PC-9 (cell line): ENCODE data around the gene AIF1. TPM values are rescaled to one million over a fixed set of nuclear protein-coding genes. Genes with fewer than 3 reads are reported as not detected.

Experiments
- BruUV-seq: library from RNA; stranded (reverse); fragments of 400-500 nt; replicated peaks from 2 replicates; lab custom pipeline; 2021; lab: Mats Ljungman, UMichigan
- CTCF ChIA-PET: fragments of 300-600 bp; sonication (Branson Sonifier 250); formaldehyde crosslinking; loops from one replicate; lab custom pipeline; 2022; ENCODE audit warnings: antibody characterized with exemption; lab: Charles Lee
- POLR2A ChIA-PET: fragments of 300-600 bp; sonication (Branson Sonifier 250); formaldehyde crosslinking; loops from one replicate; lab custom pipeline; 2022; ENCODE audit warnings: antibody characterized with exemption; ENCODE audit not compliant: unreplicated experiment; lab: Charles Lee
- DNase-seq, 2 experiments: peaks; one replicate each; pipeline versions ENCODE4 v3.0.0 to v3.0.0-alpha.2; 2015 to 2022; ENCODE audit warnings: mixed read lengths in 1 of 2
- H2AFZ ChIP-seq: fragments of 200-600 bp; sonication (generic); 2 replicates; pipeline ENCODE4 v1.8.1; 2017; ENCODE audit warnings: antibody characterized with exemption
- H3F3A ChIP-seq: fragments of 200-600 bp; sonication (generic); 2 replicates; pipeline ENCODE4 v1.8.1; 2017; ENCODE audit warnings: antibody characterized with exemption, mild to moderate bottlenecking, low read depth; ENCODE audit not compliant: insufficient read depth
- H3K27ac ChIP-seq: fragments of 200-600 bp; sonication (generic); 2 replicates; pipeline ENCODE4 v1.6.1; 2016; ENCODE audit warnings: mixed run types
- H3K27me3 ChIP-seq: fragments of 200-600 bp; sonication (generic); 2 replicates; pipeline ENCODE4 v1.6.1; 2016; ENCODE audit warnings: low read depth, mixed run types; ENCODE audit not compliant: insufficient read depth
- H3K36me3 ChIP-seq: fragments of 200-600 bp; sonication (generic); 2 replicates; pipeline ENCODE4 v1.6.1; 2016; ENCODE audit warnings: low read depth, mixed run types
- H3K4me1 ChIP-seq: fragments of 200-600 bp; sonication (generic); replicated peaks from 2 replicates; pipeline ENCODE4 v1.6.1; 2016; ENCODE audit warnings: mixed run types; ENCODE audit not compliant: insufficient read depth
- H3K4me2 ChIP-seq: fragments of 200-600 bp; sonication (generic); 2 replicates; pipeline ENCODE4 v1.6.1; 2017; ENCODE audit warnings: mixed run types
- H3K4me3 ChIP-seq: fragments of 200-600 bp; sonication (generic); 2 replicates; pipeline ENCODE4 v1.6.1; 2016; ENCODE audit warnings: mixed run types
- H3K79me2 ChIP-seq: fragments of 200-600 bp; sonication (generic); 2 replicates; pipeline ENCODE4 v1.6.1; 2017; ENCODE audit warnings: low read depth, mixed run types
- H3K9me2 ChIP-seq: fragments of 200-600 bp; sonication (generic); 2 replicates; pipeline ENCODE4 v1.8.1; 2017; ENCODE audit warnings: mild to moderate bottlenecking; ENCODE audit not compliant: insufficient read depth
- H3K9me3 ChIP-seq: fragments of 200-600 bp; sonication (generic); 2 replicates; pipeline ENCODE4 v1.8.1; 2016; ENCODE audit warnings: low read depth; ENCODE audit not compliant: insufficient read depth
- H4K20me1 ChIP-seq: fragments of 200-600 bp; sonication (generic); 2 replicates; pipeline ENCODE4 v1.8.1; 2017; ENCODE audit not compliant: insufficient read depth
- CTCF ChIP-seq: fragments of 200-600 bp; sonication (generic); conservative IDR thresholded peaks from 2 replicates; pipeline ENCODE4 v1.6.1; 2017; ENCODE audit warnings: mixed run types, antibody characterized with exemption, mild to moderate bottlenecking, moderate library complexity
- EZH2 ChIP-seq: fragments of 200-600 bp; sonication (generic); IDR thresholded peaks from 2 replicates; pipeline ENCODE4 v1.8.0; 2017; ENCODE audit warnings: antibody characterized with exemption, low read depth
- intact Hi-C: fragments of 100-400 bp; cut with micrococcal nuclease; formaldehyde crosslinking; loops from one replicate; pipeline ENCODE4 v1.10.0; 2022; ENCODE audit not compliant: unreplicated experiment
- total RNA-seq: library from RNA; stranded (reverse); gene quantifications from 2 replicates; pipeline ENCODE4 v1.2.3, GENCODE V29; 2021

AIF1 gene
- total RNA-seq, 1 experiment from 2014 or later = not detected

- H3K4me2 ChIP-seq = no peak overlapping the region
- peaks cover 1% of the 10 kb centered on the region; the same call in 1 of the 2 replicates for H3K4me1 ChIP-seq
- H3K9me2 ChIP-seq = no peaks in the 10 kb centered on the region
- no peak overlapping the region for H3K27ac ChIP-seq
- H3K36me3 ChIP-seq = peaks cover 60% of the 10 kb centered on the region
- BruUV-seq = no TSS peak
- H4K20me1 ChIP-seq = peaks cover 5% of the 10 kb centered on the region; the same call in 1 of the 2 replicates
- H3K4me3 ChIP-seq = no peak overlapping the region
- H3K79me2 ChIP-seq = peaks cover 29% of the 10 kb centered on the region
- intact Hi-C loops = no loop called here
- no peaks in the 10 kb centered on the region for H3K27me3 ChIP-seq
- no peaks in the 10 kb centered on the region for H3K9me3 ChIP-seq
- H2AFZ ChIP-seq = no peak overlapping the region
- peaks cover 35% of the 10 kb centered on the region for H3F3A ChIP-seq
- TF ChIP-seq CTCF (no peak), EZH2 (no peak)
- POLR2A ChIA-PET = interaction anchor here (0.7 kb wide), 1 partner anchor 20 kb away, joined by 3 read pairs; no protein-coding TSS in a partner anchor
- CTCF ChIA-PET = no interaction called here
- DNase-seq = no peak
These were observed 12.8 kb downstream of the AIF1 start for GRCh38 chr6:31627690-31628287.

DNA sequence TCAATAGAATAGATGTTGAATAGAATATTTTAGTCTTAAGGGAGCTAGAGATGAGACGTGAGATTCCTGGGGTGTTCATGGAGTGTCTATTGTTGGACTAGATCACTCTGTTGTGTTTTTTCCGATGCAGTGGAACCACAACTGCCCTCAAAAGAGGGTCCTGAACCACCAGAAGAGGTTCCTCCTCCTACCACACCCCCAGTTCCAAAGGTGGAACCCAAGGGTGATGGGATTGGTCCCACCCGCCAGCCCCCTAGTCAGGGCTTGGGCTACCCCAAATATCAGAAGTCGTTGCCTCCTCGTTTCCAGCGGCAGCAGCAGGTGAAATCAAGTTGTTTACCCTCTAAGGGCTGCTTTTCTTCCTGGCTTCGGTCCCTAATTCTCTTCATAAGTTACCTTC, 14.0 kb downstream of the AIF1 start:
- Histone ChIP-seq H3K27me3 (no peaks in the 10 kb centered on the region), H3K4me1 (no peaks in the 10 kb centered on the region), H3K4me2 (no peak overlapping the region), H3K27ac (no peak overlapping the region), H3F3A (peaks cover 39% of the 10 kb centered on the region), H4K20me1 (peaks cover 5% of the 10 kb centered on the region; the same call in 1 of the 2 replicates), H3K79me2 (peaks cover 17% of the 10 kb centered on the region), H3K9me3 (no peaks in the 10 kb centered on the region), H2AFZ (no peak overlapping the region), H3K9me2 (no peaks in the 10 kb centered on the region), H3K36me3 (peaks cover 53% of the 10 kb centered on the region), H3K4me3 (no peak overlapping the region)
- intact Hi-C loops = no loop called here
- ChIA-PET CTCF (no interaction called here), POLR2A (no interaction called here)
- TF ChIP-seq EZH2 (no peak), CTCF (no peak)
- BruUV-seq = no TSS peak
- no peak for DNase-seq

DNA sequence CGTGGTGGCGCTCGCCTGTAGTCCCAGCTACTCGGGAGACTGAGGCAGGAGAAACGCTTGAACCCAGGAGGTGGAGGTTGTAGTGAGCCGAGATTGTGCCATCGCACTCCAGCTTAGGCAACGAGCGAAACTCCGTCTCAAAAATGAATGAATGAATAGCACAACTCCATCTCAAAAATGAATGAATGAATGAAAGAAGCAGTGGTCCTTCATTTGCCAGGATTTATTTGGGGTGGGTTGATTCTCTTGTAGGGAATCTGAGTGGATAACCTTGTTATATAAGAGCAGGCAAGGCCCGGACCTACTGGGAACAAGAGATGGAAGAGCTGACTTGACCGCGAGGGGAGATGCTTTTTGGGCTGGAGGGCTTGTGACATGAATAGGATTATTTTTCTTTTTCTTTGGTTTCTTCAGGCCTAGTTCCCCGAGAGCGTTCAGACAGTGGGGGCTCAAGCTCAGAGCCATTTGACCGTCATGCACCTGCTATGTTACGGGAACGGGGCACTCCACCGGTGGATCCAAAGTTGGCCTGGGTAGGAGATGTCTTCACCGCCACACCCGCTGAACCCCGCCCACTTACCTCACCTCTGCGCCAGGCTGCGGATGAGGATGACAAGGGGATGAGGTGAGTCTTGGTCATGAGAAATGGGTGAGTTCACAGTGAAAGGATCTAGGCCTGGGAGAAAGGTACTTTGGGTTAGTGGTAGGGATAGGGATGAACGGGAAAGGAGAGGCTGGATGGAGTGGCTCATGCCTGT, 15.3 kb downstream of the AIF1 start:
- peaks cover 45% of the 10 kb centered on the region for H3F3A ChIP-seq
- no peak for TF ChIP-seq EZH2
- no peak for TF ChIP-seq CTCF
- no peak overlapping the region for H2AFZ ChIP-seq
- peaks cover 42% of the 10 kb centered on the region for H3K36me3 ChIP-seq
- DNase-seq = no peak
- no peak overlapping the region for H3K4me2 ChIP-seq
- no peak overlapping the region for H3K4me3 ChIP-seq
- intact Hi-C loops = no loop called here
- no peaks in the 10 kb centered on the region for H3K9me2 ChIP-seq
- 0 out of 2 replicates have a peak, but pooled peaks cover 5% of the 10 kb centered on the region for H3K79me2 ChIP-seq
- H3K27me3 ChIP-seq = no peaks in the 10 kb centered on the region
- no TSS peak for BruUV-seq
- no peaks in the 10 kb centered on the region for H3K9me3 ChIP-seq
- CTCF ChIA-PET = no interaction called here
- H3K27ac ChIP-seq = no peak overlapping the region
- peaks cover 3% of the 10 kb centered on the region; the same call in 1 of the 2 replicates for H4K20me1 ChIP-seq
- POLR2A ChIA-PET = interaction anchor here (0.7 kb wide), 1 partner anchor 291 kb away, joined by 6 read pairs; no protein-coding TSS in a partner anchor
- no peaks in the 10 kb centered on the region for H3K4me1 ChIP-seq
